GM19463 (cell line): ENCODE measurements around the gene MFSD2A.
"Not testable (repeated sequence)": the region's sequence is repeated elsewhere in the genome, so short reads cannot be mapped to it uniquely, and the experiment has no call there.

ENCODE experiments used
- ATAC-seq: cut with Tn5 transposase; IDR thresholded peaks from one replicate; pipeline ENCODE4 v1.9.1; 2021; ENCODE audit warnings: mild to moderate bottlenecking, moderate library complexity; ENCODE audit not compliant: unreplicated experiment

Gene MFSD2A

DNA sequence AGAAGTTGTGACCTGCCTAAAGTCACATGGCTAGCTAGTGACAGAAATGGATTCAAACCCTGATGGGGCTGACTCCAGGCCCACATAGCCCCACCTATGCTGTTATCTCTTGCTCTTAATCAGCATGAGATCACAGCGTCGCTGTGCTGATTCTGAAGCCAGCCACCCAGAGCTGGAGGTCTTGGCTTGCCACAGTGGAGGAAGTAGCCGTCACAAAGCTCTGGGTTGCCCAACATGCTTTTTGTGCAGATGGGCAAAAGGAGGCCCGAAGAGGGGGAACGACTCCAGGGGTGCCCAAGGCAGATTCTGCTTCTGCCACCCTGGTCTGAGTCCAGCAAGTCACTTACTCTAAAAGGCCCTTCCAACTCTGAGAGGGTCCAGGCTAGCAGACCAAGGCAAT is 14.7 kb upstream of the MFSD2A start:
- ATAC-seq = no peak

DNA sequence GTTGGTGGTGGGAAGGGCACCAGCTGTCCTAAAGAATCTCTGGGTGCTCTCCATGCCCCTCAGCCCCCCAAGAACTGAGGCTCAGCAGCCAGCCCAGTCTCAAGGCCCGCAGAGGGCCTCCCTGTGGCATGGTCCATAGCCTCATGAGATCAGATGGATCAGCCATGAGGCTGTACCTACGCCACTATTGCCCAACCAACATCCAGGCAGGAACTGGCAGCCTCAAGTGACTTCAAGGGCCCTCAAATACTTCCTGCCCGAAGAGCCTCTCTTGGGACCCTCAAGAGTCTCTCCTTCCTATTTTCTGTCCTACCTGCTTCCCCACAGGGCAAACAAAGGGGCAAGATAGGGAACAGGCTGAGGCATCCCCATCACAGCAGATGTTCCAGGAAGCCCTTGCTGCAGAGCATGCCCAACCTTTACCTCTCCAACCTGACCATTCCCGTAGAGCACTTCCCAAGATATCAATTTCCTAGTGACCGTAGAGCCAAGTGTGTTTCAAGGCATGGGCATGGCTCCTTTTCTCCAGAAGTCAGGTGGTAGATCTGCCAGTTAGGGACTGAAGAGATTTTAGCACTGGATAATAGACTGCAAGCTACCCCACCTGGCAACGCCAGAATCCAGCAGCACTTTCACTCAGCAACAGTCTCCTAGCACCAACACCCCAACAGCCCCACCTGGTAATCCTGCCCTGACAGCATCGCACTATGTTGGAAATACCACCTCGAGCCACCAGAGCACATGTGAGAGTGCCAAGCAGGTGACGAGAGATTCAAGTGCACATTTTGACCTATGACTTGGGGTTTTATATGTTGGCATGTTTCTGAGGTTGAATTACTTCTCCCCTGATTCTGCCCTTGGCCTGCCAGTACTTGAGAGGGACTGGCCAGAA is 13.7 kb upstream of the MFSD2A start:
- ATAC-seq = no peak

DNA sequence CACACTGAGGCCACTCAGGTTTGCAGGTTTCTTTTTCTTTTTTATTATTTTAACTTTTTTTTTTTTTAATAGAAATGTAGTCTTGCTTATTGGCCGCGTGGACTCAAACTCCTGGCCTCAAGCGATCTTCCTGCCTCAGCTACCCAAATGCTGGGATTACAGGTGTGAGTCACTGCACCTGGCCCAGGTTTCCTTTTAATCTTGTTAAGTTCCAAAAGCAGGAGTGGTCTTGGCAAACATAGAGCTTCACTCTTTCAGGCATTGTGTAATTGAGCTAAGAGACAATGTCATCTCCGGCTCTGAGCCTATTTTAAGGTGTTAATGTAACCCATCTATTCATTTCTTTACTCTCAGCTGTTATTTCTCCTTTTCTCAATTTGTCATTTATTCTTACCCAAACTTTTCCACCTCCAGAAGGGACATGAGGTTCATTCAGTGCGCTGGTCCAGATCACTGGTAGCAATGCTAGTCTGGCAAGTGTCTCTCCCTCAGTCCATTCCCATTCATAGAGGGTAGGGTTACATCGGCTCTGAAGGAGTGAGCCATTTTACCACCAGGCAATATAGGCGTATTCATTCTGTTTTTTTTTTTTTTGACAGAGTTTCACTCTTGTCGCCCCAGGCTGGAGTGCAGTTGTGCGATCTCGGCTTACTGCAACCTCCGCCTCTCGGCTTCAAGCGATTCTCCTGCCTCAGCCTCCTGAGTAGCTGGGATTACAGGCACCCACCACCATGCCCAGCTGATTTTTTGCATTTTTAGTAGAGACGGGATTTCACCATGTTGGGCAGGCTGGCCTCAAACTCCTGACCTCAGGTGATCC is 11.3 kb upstream of the MFSD2A start:
- ATAC-seq = no peak

DNA sequence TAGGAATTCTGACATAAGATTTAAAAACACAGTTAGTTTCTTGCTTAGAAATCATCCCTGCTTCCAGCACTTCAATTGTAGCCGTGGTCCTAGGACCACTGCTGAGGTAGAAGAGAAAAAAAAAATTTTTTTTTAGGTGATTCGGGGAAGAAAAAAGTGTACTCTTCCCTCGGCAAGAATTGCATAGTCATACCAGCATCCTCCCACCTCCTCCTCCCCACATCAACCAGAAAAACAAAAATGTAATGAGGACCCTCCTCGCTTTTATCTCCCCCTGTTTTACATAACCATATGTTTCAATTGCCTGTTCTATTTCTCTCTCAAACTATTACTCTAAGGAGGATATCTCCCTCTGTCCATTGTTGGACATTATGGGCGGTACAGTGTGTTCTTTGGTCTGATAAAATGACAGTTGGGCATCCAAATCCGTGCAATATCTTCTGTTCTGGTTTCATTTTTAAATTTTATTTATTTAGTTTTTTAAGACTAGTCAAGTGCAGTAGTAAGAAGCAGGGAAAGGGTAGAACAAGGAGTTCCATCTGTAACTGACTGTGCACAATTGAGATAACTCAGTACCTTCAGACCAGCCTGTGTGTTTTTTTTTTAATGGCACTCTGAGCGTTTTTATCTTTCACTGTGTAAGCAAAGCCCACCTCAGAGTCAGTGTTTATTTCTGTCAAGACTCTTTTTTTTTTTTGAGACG is 10.4 kb upstream of the MFSD2A start:
- ATAC-seq = no peak

DNA sequence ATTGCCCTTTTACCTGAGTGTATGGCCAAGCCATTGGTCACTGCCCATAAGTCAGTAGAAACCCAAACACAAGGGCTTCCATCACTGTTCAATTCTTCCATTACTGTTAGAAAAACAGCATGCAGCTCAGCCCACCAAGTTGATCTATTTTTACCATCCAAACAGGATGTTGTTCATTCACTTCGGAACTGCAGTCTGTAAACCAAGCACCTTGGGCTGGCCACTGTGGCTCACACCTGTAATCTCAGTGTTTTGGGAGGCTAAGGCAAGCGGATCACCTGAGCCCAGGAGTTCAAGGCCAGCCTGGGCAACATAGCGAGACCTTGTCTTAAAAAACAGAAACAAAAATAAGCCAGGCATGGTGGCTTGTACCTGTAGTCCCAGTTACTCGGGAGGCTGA is 8.7 kb upstream of the MFSD2A start:
- no peak for ATAC-seq

DNA sequence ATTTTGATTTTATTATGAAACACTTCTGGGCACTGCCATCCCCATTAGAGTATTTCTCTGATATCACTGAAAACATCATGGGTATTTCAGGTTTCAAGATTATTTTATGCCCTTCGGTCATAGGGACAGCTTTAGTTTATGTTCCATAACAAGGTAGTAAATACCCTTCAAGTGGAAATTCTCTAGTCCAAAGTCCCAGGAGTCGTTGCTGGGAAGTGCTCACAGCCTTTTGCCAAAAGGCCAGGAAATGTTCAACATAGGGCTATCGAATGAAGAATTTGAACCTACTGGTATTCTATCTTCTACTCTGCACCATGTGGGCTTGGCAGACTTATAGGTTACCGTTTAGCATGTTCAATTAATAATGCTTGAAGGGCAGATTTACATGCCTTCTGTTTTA is 7.7 kb upstream of the MFSD2A start:
- no peak for ATAC-seq

DNA sequence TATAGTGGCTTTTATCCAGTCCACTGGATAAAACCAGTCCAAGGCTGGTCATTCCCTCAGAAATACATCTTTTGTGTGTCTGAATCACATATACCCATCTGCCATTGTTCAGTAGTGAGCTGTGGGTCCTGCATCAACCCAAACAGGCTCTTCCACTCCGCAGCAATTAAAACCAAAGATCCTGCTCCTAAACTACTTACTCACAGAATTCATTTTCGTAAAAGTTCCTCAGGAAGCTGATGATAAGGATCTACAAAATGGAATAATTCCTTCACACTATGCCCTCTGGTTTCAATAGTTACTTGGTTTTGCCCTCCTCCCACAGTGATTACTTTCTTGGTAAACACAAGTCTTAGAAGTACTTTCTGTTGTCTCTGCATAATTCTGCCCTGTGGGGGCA is 5.1 kb upstream of the MFSD2A start:
- ATAC-seq = no peak

DNA sequence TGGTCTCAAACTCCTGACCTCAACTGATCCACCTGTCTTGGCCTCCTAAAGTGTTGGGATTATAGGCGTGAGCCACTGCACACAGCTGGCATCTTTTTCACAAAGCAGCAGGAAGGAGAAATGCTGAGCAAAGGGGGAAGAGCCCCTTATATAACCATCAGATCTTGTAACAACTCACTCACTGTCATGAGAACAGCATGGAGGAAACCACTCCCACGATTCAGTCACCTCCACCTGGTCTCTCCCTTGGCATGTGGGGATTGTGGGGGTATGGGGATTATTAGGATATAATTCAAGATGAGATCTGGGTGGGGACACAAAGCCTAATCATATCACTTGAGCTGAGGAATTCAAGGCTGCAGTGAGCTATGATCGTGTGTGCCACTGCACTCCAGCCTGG is 3.0 kb upstream of the MFSD2A start:
- no peak for ATAC-seq

DNA sequence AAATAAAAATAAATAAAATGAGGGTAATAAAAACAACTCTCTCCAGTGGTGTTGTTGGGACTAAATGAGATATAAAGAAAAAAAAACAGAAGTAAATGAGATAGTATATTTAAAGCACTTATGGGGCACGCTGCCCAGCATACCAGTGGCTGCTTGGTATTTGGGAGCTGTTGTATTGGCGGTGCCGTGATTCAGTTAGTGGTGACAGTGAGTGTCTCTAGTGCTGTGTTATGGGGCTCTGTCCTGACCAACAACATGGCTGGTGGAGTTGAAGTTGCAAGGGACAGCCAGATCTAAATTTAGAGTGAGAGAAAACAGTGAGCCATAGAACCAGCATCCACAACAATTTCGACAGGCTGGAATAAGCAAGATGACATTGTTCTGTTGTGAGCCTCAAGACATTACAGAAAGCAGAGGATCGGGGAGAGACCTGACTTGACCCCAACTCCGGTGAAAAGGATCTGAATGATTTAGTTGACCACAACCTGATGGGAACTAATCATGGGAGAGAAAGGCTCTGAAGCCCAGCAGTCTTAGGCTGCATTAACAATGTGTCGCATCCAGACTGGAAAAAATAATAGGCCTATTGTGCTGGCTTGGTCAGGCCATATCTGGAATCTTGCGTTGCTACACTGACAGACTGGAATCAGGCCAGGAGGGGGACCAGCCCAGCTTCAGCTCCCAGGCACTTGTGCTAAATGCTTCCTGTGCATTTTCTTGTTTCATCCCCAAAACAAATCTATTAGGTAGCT is 2.4 kb upstream of the MFSD2A start:
- no peak for ATAC-seq

DNA sequence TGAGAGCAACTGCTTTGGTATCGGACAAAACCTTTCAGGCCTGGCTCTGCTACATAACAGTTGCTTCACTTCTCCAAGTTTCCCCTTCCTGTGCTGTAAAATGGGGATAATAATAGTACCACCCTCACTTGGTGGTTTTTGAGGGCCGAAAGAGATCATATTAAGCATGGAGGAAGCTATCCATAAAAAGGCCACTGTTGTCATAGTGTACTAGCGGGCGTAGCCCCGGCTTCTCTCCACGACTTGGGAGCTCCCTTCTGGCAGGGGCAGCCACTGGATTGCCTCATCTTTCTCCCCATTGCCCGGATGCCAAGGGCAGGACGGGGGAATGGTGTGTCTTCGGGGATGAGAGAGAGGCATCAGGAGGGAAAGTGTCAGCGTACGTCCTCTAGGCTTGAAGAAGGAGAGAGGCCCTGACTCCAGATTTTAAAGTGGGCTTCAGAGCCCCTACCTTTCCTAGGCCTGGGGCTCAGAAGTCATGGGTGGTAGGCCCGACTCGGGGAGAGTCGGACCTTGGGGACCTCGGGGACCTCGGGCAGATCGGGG is 548 bp upstream of the MFSD2A start:
- no peak for ATAC-seq

DNA sequence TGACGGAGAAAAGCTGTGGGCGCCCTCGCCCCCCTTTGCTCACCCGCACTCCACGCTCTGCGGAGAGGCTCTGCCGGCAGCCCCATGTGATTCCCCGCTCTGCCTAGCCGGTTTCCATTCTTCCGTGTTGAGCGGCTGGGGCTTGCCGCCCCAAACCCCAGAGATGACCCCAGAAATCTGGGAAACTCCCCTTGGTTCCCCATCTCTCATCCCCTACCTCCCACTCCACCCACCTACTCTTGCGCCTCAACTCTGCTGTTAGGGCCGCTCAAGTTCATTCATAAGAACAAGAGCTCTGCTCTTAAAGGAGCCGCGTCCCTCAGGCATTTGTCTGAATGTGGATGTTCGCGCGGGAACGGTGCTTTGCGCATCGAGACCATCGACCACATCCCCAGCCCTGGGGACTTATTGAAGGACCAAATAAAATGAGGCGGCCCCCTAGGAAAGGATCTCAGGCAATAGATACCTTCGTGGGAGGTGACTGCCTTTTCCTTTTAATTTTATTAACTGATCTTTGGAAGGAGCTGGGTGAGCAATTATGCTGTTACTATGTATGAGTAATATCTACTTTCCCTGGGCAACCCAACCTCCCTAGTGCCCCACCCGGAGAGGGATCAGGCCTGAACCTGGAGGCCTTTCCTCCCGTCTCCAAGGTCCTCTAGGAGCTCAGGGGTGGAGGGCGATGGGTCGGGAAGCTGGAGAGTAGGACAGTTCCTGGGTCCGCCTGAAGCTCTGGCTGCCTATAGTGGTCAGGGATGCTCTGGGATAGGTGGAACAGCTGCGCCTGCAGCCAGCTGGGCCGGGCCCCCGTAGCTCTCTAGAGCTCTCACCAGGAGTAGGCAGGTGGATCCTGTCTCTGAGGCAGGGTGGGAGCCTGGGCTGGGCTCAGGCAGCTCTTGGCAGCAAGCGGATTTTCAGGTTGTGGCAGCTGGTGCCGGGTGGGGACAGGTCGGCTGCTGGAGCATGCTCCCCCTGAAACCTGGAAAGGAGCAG is 898 bp downstream of the MFSD2A start:
- ATAC-seq = peak; percentile 33

DNA sequence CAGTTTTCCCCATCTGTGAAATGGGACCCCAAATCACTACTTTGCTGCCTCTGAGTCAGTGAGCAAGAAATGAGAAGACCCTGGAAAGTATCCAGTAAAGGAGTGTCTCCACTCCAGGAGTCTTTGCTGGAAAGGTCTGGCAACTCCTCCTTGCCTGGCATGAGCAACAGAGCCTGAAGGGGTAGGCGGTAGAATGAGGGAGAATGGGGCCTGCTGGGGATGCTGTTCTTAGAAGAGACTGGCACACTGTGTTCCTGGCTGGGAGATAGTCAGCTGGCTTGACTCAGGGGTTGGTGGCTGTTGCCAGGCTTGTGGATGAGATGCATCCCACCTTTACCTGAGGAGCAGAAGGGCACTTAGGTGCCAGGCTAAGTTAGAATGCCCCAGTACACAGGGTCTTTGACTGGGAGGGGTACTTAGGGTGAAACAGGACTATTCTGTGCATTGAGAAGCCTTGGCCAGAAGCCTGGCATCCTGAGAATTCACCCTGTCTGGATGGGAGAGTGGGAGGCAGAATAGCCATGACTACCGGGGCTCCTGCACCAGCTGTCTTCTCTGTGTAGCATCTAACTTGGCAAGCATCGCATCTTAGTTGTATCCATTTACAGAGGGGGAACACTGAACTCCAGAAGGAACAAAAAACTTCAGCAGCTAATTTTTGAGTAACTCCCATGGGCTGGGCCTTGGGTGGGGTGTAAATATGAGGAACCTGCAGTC is 2.5 kb downstream of the MFSD2A start:
- ATAC-seq = no peak

DNA sequence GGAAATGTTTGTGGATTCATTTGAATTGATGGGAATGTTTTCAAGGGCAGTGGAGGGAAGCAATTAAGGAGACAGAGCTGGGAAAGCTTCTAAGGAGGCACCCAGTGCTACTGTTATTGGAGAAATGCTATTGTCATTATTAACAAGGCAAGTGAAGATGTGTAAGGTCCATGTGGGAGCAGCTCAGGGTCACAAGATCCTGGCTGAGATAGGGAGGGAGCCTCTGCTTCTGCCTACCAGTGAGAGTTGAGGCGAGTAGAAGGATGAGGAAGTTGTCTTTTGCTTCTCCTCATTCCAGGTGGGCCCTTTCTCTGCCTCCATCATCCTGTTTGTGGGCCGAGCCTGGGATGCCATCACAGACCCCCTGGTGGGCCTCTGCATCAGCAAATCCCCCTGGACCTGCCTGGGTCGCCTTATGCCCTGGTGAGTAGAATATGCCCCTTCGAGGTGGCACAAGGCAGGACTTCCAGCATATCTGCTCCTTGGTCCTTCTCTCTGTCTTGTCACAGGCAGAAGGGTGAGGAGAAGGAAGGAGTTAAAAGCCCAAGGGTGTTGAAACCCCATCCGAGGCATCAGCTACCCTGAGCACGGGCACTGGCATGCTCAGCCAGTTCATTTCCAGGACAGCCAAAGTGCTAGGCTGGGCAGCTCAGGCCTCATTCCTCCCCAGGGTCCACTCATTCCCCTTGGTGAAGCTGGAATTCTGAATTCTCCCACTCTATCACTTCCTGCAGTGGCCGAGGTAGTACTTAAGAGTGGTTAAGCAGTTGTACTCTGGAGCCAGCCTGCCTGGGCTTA is 3.7 kb downstream of the MFSD2A start:
- no peak for ATAC-seq

DNA sequence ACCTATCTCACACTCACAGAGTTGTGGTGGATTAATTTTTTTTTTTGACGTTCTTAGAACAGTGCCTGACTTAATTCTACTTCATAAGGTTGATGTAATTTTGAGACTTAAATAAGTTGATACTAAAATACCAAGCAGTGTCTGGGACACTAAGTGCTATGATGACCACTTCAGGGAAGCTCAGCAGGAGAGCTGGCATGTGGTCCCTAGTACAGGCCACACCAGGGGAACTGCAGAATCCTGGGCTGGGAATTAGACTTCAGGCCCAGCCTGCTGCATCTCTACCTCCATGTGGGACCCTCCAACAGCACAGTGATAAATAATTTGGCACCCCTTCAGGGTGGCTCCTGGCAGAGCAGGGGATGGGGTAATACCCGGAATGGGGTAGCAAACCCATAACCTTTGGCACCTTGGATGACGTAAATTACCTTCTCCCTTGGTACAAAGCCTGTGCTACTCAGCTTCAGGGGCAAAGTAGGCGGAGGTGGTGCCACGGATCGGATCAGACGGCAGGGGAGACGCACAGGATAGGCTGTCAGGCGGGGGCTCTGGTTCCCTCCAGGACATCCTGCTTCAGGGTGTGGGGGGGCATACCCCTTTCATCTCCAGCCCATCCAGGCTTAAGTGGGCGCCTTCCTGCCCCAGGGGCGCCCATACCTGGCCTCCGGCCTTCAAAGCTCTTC is 4.8 kb downstream of the MFSD2A start:
- no peak for ATAC-seq

DNA sequence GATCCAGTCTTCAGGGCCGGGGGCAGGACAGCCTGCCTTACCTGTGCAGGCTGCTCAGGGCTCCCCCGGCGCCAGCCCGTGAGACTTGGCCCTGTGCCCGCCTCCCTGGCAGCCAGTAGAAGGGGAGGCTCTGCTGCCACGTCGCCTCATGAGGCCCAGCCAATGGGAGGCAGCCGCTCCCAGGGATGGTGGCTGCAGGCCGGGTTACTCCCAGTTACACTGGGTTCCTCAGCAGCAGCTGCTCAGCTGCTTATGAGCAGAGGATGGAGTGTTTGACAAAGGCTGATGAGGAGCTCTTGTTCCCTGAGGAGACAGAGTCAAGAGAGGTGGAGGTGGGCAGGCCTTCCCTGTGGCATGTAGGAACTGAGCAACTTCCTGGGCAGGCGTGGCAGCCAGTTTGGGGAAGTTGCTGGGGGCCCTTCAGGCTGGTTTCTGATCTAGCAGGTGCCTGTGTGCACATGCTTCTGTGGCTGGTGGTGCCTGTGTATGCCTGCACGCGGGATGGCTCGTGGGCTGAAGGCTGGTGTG is 5.5 kb downstream of the MFSD2A start:
- ATAC-seq = no peak

DNA sequence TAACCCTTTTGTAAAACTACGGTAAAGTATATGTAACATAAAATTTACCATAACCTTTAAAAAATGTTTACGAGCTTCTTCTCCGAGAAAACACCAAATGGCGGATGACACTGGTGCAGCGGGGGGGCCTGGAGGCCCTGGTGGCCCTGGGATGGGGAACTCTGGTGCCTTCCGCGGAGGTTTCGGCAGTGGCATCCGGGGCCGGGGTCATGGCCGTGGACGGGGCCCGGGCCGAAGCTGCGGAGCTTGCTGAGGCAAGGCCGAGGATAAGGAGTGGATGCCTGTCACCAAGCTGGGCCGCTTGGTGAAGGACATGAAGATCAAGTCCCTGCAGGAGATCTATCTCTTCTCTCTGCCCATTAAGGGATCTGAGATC is 7.5 kb downstream of the MFSD2A start:
- ATAC-seq = no peak

DNA sequence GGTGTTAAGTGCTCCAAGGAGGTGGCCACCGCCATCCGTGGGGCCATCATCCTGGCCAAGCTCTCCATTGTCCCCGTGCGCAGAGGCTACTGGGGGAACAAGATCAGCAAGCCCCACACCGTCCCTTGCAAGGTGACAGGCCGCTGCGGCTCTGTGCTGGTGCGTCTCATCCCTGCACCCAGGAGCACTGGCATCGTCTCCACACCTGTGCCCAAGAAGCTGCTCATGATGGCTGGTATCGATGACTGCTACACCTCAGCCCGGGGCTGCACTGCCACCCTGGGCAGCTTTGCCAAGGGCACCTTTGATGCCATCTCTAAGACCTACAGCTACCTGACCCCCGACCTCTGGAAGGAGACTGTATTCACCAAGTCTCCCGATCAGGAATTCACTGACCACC is 8.0 kb downstream of the MFSD2A start:
- ATAC-seq = not testable (repeated sequence)
